ENCODE results near the gene USH2A. TPM values are rescaled to one million over a fixed set of nuclear protein-coding genes. Genes with fewer than 3 reads are reported as not detected.

USH2A gene
- polyA plus RNA-seq, 1 of the 3 experiments (the other 2 are of a cell fraction) = under 0.01 TPM

DNA sequence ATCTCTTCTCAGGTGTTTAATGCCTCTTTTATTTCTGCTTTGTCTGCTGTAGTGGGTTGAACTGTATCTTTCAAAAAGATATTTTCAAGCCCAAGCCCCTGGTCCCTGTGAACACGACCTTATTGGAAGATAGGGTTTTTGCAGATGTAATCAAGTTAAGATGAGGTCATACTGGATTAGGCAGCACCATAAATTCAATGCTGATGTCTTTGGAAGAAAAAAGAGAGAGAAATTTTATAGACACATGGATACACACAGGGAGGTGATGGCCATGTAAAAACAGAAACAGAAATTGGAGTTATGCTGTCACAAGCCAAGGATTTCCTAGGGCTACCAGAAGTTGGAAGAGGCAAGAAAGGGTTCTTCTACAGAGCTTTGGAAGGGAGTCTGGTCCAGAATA lies 554.7 kb downstream of the USH2A start:
- H3K9me2 ChIP-seq = no peaks in the 10 kb centered on the region
- no peak overlapping the region for H3K4me3 ChIP-seq (ENCODE audit: low read depth in 2 of 2, low read length in 1 of 2)
- POLR2A ChIA-PET = no interaction called here
- WGBS (ENCODE audit: low lambda C conversion rate) = 3% methylated on average over 1 of the region's 1 CpG
- no peaks in the 10 kb centered on the region for H3F3A ChIP-seq (replicated peaks; ENCODE audit: insufficient read depth)
- no peak overlapping the region for H3K9ac ChIP-seq
- H3K36me3 ChIP-seq (replicated peaks in 1 of 2; ENCODE audit: control insufficient read depth in 1 of 2, insufficient read depth in 2 of 2, low read length in 1 of 2) = no peaks in the 10 kb centered on the region
- H3K27ac ChIP-seq (ENCODE audit: low read depth in 2 of 2, low read length in 1 of 2) = no peak overlapping the region
- no peaks in the 10 kb centered on the region for H4K20me1 ChIP-seq (ENCODE audit: insufficient read depth)
- TF ChIP-seq FOXM1 (IDR thresholded peaks at IDR 0.05; ENCODE audit: low read depth) (no peak), SMC3 (IDR thresholded peaks at IDR 0.05; ENCODE audit: low read depth, low read length) (no peak), EZH2phosphoT487 (IDR thresholded peaks at IDR 0.05; ENCODE audit: borderline replicate concordance, low read depth) (no peak), CHD2 (IDR thresholded peaks at IDR 0.05; ENCODE audit: low read length, partially characterized antibody) (no peak), RCOR1 (IDR thresholded peaks at IDR 0.05; ENCODE audit: low read length) (no peak), JUND (IDR thresholded peaks at IDR 0.05) (no peak), RFX5 (IDR thresholded peaks at IDR 0.05; ENCODE audit: low read length) (no peak), TEAD4 (IDR thresholded peaks at IDR 0.05; ENCODE audit: borderline replicate concordance, insufficient read depth) (no peak), FOSL2 (IDR thresholded peaks at IDR 0.05; ENCODE audit: borderline replicate concordance, low read depth) (no peak), RAD21 (IDR thresholded peaks at IDR 0.05; ENCODE audit: low read length) (no peak), GABPA (IDR thresholded peaks at IDR 0.05; ENCODE audit: low read depth) (no peak), SIN3A (IDR thresholded peaks at IDR 0.05; ENCODE audit: borderline replicate concordance, low read depth, low read length) (no peak), TCF12 (IDR thresholded peaks at IDR 0.05) (no peak)
- TF ChIP-seq, protein P1, sequence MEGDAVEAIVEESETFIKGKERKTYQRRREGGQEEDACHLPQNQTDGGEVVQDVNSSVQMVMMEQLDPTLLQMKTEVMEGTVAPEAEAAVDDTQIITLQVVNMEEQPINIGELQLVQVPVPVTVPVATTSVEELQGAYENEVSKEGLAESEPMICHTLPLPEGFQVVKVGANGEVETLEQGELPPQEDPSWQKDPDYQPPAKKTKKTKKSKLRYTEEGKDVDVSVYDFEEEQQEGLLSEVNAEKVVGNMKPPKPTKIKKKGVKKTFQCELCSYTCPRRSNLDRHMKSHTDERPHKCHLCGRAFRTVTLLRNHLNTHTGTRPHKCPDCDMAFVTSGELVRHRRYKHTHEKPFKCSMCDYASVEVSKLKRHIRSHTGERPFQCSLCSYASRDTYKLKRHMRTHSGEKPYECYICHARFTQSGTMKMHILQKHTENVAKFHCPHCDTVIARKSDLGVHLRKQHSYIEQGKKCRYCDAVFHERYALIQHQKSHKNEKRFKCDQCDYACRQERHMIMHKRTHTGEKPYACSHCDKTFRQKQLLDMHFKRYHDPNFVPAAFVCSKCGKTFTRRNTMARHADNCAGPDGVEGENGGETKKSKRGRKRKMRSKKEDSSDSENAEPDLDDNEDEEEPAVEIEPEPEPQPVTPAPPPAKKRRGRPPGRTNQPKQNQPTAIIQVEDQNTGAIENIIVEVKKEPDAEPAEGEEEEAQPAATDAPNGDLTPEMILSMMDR (IDR thresholded peaks at IDR 0.05) = no peak
- TF ChIP-seq, protein P2, sequence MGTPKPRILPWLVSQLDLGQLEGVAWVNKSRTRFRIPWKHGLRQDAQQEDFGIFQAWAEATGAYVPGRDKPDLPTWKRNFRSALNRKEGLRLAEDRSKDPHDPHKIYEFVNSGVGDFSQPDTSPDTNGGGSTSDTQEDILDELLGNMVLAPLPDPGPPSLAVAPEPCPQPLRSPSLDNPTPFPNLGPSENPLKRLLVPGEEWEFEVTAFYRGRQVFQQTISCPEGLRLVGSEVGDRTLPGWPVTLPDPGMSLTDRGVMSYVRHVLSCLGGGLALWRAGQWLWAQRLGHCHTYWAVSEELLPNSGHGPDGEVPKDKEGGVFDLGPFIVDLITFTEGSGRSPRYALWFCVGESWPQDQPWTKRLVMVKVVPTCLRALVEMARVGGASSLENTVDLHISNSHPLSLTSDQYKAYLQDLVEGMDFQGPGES (IDR thresholded peaks at IDR 0.05; ENCODE audit: low read depth, low read length) = no peak
- TF ChIP-seq, protein P3, sequence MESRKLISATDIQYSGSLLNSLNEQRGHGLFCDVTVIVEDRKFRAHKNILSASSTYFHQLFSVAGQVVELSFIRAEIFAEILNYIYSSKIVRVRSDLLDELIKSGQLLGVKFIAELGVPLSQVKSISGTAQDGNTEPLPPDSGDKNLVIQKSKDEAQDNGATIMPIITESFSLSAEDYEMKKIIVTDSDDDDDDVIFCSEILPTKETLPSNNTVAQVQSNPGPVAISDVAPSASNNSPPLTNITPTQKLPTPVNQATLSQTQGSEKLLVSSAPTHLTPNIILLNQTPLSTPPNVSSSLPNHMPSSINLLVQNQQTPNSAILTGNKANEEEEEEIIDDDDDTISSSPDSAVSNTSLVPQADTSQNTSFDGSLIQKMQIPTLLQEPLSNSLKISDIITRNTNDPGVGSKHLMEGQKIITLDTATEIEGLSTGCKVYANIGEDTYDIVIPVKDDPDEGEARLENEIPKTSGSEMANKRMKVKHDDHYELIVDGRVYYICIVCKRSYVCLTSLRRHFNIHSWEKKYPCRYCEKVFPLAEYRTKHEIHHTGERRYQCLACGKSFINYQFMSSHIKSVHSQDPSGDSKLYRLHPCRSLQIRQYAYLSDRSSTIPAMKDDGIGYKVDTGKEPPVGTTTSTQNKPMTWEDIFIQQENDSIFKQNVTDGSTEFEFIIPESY (IDR thresholded peaks at IDR 0.05; ENCODE audit: borderline replicate concordance, low read depth) = no peak
- no peak overlapping the region for H2AFZ ChIP-seq (ENCODE audit: low read depth)
- H3K9me3 ChIP-seq = no peaks in the 10 kb centered on the region
- CTCF ChIA-PET = no interaction called here
- H3K4me2 ChIP-seq = no peak overlapping the region
- H3K27me3 ChIP-seq (ENCODE audit: insufficient read depth) = no peaks in the 10 kb centered on the region
- no peak for DNase-seq
- no peaks in the 10 kb centered on the region for H3K4me1 ChIP-seq (ENCODE audit: control insufficient read depth in 1 of 2, insufficient read depth in 2 of 2, low read depth in 1 of 2, low read length in 1 of 2)
- no peaks in the 10 kb centered on the region for H3K79me2 ChIP-seq (ENCODE audit: insufficient read depth)
